Measurements from ENCODE around the gene CDH12.

CDH12 gene

GRCh38 chr5:22594491-22594890 lies 258.7 kb downstream of the CDH12 start:
- TF ChIP-seq FOXP2 (optimal IDR thresholded peaks at IDR 0.05; ENCODE audit: borderline replicate concordance, extremely low read depth, extremely low read length, insufficient read depth) (no peak), TAF1 (IDR thresholded peaks at IDR 0.05; ENCODE audit: borderline replicate concordance, insufficient read depth, low read length) (no peak), POLR2AphosphoS5 (IDR thresholded peaks at IDR 0.05; ENCODE audit: low read depth, low read length) (no peak), SIN3A (IDR thresholded peaks at IDR 0.05; ENCODE audit: borderline replicate concordance, insufficient read depth, low read length) (no peak), REST (IDR thresholded peaks at IDR 0.05; ENCODE audit: insufficient read depth in 1 of 2, low read depth in 2 of 2, low read length in 2 of 2) (no peak)

GRCh38 chr5:22593592-22593991 lies 259.6 kb downstream of the CDH12 start:
- TF ChIP-seq SIN3A (IDR thresholded peaks at IDR 0.05; ENCODE audit: borderline replicate concordance, insufficient read depth, low read length) (no peak), TAF1 (IDR thresholded peaks at IDR 0.05; ENCODE audit: borderline replicate concordance, insufficient read depth, low read length) (no peak), FOXP2 (optimal IDR thresholded peaks at IDR 0.05; ENCODE audit: borderline replicate concordance, extremely low read depth, extremely low read length, insufficient read depth) (no peak), POLR2AphosphoS5 (IDR thresholded peaks at IDR 0.05; ENCODE audit: low read depth, low read length) (no peak), REST (IDR thresholded peaks at IDR 0.05; ENCODE audit: insufficient read depth in 1 of 2, low read depth in 2 of 2, low read length in 2 of 2) (no peak)

GRCh38 chr5:22591461-22591860 lies 261.7 kb downstream of the CDH12 start:
- TF ChIP-seq REST (IDR thresholded peaks at IDR 0.05; ENCODE audit: insufficient read depth in 1 of 2, low read depth in 2 of 2, low read length in 2 of 2): no peak
- TF ChIP-seq FOXP2 (optimal IDR thresholded peaks at IDR 0.05; ENCODE audit: borderline replicate concordance, extremely low read depth, extremely low read length, insufficient read depth): no peak
- TF ChIP-seq POLR2AphosphoS5 (IDR thresholded peaks at IDR 0.05; ENCODE audit: low read depth, low read length): no peak
- no peak for TF ChIP-seq TAF1 (IDR thresholded peaks at IDR 0.05; ENCODE audit: borderline replicate concordance, insufficient read depth, low read length)
- no peak for TF ChIP-seq SIN3A (IDR thresholded peaks at IDR 0.05; ENCODE audit: borderline replicate concordance, insufficient read depth, low read length)

GRCh38 chr5:22590677-22591268 lies 262.4 kb downstream of the CDH12 start:
- TF ChIP-seq TAF1 (IDR thresholded peaks at IDR 0.05; ENCODE audit: borderline replicate concordance, insufficient read depth, low read length) (no peak), POLR2AphosphoS5 (IDR thresholded peaks at IDR 0.05; ENCODE audit: low read depth, low read length) (no peak), REST (IDR thresholded peaks at IDR 0.05; ENCODE audit: insufficient read depth in 1 of 2, low read depth in 2 of 2, low read length in 2 of 2) (no peak), FOXP2 (optimal IDR thresholded peaks at IDR 0.05; ENCODE audit: borderline replicate concordance, extremely low read depth, extremely low read length, insufficient read depth) (no peak), SIN3A (IDR thresholded peaks at IDR 0.05; ENCODE audit: borderline replicate concordance, insufficient read depth, low read length) (no peak)

Measured in PFSK-1 (cell line).